ENCODE measurements around the gene TANGO2.

TANGO2 gene

DNA sequence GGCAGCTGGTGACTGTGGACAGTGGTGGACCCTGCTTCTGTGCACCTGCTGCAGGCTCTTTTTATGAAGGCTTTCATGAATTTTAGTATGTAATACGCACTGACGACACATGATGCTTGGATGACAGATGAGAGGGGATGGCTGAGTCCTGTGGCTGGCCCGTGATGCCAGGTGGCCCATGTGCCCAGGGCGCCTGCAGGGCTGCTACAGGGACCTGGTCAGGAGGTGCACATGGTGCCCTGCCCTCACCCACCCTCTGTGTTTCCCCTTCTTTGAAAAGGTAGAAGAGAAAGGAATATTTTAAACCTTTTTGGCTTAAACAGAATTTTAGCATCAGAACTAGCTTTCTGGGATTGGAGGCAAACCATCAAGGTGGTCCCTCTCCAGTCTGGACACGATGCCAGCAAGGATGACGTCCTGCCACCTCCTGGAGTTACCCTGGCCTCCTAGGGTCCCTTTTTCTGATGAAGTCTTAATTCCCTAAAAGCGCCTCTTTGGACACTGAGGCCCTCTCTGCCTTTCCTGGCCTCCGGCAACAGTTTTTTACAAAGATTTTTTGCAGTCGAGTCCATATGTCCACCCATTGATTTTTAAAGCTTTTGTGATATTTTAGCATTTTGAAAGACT, 89.6 kb downstream of the TANGO2 start:
- no peak for DNase-seq

DNA sequence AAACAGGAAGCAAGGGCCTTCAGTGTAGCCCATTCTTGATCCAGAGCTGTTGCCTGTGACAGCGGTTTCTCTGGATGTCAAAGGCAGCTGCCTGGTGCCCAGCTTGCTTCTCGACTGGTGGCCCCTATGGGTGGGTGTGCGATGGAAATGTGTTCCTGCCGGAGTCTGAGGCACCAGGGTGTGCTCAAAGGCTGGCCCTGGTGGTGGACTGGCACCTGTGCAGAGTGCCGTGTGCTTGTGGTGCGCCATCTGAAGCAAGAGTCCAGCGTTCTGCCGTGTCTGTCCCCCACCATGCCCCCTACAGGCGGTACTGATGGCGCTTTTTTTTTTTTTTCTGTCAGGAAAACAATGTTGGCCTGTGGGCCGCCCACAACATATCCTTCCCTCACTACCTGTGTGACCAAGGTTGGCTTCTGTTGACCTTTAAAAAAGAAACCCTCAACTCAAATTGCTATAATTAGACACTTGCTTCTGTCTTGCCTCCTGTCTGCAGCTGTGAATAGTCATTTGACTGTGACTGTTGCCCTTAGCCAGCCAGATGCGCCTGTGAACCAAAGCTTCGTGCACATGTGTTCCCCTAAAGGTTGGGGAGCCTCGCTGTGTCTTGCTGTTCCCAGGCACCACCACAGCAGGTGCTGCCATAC, 90.3 kb downstream of the TANGO2 start:
- no peak for DNase-seq

DNA sequence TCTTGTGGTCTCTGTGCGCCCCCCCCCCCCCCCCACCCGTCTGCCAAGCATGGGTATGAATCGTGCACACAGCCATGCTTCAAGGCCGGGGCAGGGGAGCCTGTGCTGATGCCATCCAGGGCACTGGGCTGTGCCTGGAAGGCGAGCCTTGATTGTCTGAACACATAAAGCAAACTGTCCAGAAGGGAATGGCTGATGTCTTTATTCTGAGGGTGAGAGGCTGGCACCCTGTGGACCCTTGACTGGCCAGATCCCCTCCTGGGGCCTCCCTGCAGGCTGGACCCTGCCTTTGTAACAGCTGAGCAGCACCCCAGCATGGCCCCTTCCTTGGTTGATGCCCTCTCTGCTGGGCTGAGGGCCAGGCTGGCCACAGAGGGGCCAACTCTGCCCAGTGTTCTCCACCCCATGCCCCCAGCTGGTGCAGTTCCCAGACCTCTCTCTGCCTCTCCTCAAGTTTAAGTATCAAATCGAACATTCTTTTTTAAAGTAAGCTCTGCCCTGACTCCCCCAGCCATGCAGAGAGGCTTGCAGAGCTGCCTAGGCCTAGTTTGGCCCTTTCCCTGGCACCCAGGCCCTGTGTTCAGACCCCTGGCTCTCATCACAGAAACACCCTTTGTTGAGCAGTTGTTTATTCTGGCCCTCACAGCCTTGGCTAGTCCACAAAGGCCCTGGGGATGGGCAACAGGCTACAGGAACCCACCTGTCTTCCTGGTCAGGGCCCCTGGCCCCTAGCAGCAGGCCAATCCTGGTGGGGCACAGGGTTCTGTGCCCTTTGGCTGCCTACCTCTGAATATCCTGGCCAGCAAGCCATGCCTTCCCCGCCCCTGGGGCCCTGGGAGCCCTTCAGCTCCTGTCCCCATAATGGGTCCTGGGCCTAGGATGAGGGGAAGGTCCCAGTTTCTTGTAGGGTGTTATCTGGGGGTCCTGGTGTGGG, 91.0 kb downstream of the TANGO2 start:
- no peak for DNase-seq

DNA sequence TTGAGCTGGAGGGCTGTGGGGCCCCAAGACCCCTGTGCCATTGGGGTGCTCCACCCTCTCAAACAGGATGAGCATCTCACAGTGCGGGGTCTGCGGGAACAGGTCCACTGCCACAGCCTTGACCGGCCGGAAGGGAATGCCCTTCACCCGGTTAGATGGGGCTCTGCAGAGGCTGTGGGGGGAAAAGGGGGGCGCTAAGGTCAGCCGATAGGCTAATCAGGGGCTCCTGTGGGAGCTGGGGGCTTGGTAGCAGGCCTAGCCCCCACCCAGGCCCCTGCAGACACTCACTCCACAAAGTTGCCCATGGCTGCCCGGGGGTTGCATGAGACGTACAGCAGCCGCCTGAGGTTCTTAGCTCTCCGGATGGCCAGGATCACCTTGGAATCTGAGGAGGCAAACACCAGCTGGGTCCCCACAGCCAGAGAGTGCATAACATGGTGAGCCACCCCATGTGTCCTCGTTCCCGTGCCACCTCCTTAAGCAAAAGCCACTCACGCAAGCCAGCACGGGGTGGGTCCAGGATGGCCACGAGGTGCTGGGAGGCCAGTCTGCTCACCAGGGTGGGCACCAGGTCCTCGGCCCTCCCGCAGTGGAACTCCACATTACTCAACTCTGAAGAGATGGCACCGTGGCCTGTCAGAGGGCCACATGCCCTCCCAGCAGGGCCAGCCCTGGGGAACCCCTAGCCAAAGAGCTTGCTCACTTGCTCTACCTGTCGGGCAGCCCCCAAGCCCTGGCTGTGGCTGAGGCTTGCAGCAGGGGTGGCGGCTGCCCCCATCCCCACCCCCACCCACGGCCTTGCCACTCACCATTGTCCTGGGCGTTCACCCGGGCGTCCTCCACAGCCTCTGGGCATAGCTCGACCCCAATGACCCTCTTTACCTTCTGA, 92.0 kb downstream of the TANGO2 start:
- DNase-seq: no peak

DNA sequence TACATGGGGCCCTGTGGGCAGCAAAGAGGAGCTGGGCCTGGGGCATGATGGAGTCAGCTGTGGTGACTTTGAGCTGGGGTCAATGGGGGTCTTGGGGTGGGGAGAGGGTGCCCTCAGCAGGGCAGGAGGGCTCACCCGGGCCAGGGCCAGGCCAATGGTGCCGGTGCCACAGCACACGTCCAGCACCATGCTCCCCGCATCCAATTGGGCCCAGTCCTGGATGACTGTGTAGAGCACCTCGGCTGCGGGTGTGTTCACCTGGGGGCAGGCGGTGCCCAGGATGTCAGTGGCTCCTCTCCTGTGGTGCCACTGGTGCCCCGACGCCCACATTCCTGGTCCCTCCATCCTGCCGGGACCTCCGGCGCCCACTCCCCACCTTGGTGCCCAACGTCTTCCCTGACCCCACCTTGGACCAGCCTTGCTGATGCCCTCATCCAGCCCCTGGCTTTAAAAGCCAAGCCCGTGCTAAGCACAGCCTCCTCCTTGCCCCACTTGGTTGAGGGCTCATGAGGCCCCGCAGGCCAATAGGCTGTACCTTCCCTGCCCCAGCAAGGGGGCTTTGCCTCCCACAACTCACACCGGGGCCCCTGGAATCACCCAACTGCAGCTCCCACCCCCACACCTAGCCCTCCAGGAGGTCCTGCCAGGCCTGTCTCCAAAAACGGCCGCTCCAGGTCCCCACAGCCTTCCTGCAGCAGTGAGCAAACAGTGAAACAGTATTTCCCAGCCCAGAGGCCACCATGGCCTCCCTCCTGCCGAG, 92.8 kb downstream of the TANGO2 start:
- DNase-seq: no peak

DNA sequence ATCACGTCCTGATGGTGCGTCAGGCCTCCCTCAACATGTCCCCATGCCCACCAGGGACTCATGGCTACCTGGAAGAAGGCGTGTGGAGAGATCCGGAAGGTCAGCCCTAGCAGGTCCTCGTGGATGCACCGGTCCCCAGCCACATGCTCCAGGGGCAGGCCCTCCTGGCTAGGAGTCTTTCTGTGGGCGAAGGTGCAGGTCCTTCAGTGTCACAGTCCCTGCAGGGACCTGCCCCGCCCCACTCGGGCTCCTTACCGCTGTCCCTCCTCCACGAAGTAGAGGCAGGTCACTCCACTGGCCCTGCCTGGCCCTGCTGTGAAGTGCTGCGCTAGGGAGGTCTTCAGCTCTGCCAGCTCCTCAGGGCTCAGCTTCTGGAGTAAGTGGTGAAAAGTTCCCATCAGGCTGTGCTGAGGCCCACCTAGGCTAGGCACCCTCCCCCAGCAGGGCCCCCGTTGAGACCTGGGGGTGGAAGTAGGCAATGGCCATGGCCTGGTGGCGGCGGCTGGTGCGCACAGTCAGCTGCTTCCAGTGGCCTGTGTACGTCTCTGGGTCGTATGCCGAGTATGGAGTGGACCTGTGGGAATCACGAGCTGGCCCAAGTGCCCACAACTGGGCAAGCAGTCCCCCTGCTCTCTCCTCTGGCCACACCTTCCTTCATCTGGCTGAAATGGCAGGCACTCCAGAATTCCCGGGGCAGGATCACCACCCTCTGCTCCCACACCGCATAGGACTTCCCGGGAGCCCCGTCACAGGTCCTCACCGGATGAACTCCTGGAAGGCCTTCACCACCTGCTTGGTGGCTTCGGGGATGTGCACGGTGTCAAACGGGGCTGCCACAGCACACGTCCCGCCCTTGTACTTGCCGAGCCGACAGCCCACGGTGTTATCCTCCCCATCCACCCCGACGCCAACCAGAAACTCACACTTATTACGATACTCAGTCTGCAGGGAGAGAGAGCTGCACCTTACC, 93.9 kb downstream of the TANGO2 start:
- no peak for DNase-seq

DNA sequence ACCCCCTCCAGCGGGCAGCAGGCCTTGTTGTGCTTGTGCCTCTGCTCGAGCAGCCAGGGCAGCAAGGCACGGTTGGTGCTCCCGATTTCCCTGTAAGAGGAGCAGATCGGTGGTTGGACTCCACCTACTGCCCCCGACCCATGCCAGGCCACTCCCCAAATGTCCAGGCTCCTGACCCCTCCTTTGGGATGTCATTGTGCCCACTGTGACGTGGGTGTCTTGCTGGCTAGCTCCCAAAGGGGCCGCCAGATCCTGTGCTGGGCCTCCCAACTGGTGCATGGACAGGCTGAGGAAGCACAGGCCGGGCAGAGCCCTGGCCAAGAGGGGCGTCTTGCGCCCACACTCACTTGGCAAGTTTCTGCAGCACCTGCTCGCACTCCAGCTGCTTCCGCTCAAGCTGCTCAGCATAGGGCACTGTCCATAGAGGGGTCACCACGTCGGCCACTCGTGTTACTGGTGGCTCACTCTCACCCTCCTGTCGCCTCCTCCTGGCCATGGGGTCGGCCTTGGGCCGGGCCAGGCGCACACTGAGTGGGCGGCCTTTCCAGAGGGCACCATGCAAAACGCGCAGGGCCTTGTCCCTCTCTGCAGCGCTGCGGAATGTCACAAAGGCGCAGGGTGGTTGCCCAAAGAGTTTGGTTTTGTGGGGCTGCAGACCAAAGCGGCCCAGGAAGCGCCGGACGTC, 94.9 kb downstream of the TANGO2 start, which contains the start of gene RANBP1:
TSS of gene RANBP1 (plus strand) at position 414 of the 685 bp plus-strand sequence. CDS start at position 495, 81 bp downstream.
- DNase-seq: no peak

DNA sequence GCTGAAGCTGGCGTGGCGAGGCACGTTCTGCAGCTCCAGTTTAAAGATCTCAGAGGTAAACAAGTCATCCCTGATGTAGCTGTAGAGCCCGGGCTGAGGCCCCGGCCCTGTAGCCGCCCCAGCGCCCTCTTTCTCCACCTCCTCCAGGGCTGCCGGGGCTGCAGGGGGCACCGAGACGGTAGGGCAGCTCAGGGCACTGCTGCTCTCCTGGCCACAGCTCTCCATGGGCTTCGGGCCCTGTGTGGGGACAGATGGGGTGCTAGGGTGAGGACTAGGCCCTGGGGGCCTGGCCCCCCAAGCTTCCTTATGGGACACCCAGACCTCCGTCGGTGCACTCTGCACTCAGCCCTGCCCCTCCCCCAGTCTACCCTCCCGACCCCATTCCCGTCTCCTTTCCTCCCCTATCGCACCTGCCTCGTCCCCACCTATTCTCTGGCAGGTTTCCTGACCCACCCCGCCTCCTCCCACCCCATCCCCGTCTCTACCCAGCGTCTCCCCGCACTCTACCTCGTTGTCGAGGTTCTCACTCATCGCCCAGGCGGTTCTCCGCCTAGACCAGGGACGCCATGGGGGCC, 95.6 kb downstream of the TANGO2 start:
- no peak for DNase-seq
